Endothelial cell of umbilical vein (primary cell): Measurements from ENCODE around the gene USP25. TPM values are rescaled to one million over a fixed set of nuclear protein-coding genes. Genes with fewer than 3 reads are reported as not detected.
A peak's percentile ranks its signal among the peaks of the same experiment; 100 is the strongest.

Experiments used
- BruUV-seq: library from RNA; stranded (reverse); fragments of 400-500 nt; replicated peaks from 2 replicates; lab custom pipeline; 2021; lab: Mats Ljungman, UMichigan
- CTCF ChIA-PET: fragments of 300-600, 350-600 bp; sonication (Branson Sonifier 250); formaldehyde crosslinking; loops from one replicate; lab custom pipeline; 2021; ENCODE audit warnings: antibody characterized with exemption, inconsistent platforms; lab: Charles Lee
- POLR2A ChIA-PET: fragments of 300-600, 350-600 bp; sonication (Branson Sonifier 250); formaldehyde crosslinking; loops from one replicate; lab custom pipeline; 2021; ENCODE audit warnings: antibody characterized with exemption, inconsistent platforms; lab: Charles Lee
- DNase-seq: peaks from one replicate; pipeline ENCODE4 v3.0.0-alpha.2; 2011; ENCODE audit warnings: low read depth, low spot score
- FAIRE-seq: peaks from 2 replicates; lab custom pipeline; 2011; peaks lifted over from hg19 to GRCh38; lab: Jason Lieb, UNC
- H2AFZ ChIP-seq: 2 replicates; pipeline ENCODE4 v1.6.0; 2012; ENCODE audit warnings: low read depth, low read length, control low read depth, inconsistent platforms
- H3K27ac ChIP-seq: 2 replicates; pipeline ENCODE4 v1.5.1; 2011; ENCODE audit warnings: low read depth, mild to moderate bottlenecking, control low read depth, low read length, moderate library complexity; ENCODE audit not compliant: insufficient read depth
- H3K27me3 ChIP-seq, 2 experiments: 2 replicates each; pipeline versions ENCODE4 v1.6.0 to v1.6.1; 2011; ENCODE audit warnings: low read length in 2 of 2, mixed read lengths in 1 of 2; ENCODE audit not compliant: control insufficient read depth in 2 of 2, insufficient read depth in 2 of 2
- H3K36me3 ChIP-seq, 2 experiments: 2 replicates in 1 of 2; 3 replicates in 1 of 2; pipeline ENCODE4 v1.5.1; 2011; ENCODE audit warnings: low read length in 2 of 2, mild to moderate bottlenecking in 1 of 2, moderate library complexity in 1 of 2; ENCODE audit not compliant: control insufficient read depth in 2 of 2, insufficient read depth in 2 of 2; ENCODE audit errors: extremely low read depth in 1 of 2
- H3K4me1 ChIP-seq: 3 replicates; pipeline ENCODE4 v1.5.1; 2011; ENCODE audit warnings: mild to moderate bottlenecking, low read length; ENCODE audit not compliant: control insufficient read depth, insufficient read depth; ENCODE audit errors: extremely low read depth
- H3K4me2 ChIP-seq: 2 replicates; pipeline ENCODE4 v1.6.1; 2011; ENCODE audit warnings: low read length, control low read depth, mixed read lengths; ENCODE audit not compliant: insufficient read depth
- H3K4me3 ChIP-seq, 3 experiments: fragments of 200-600 bp in 1 of 3; sonication (generic), shearing (Covaris generic) in 1 of 3; replicated peaks in 1 of 3; 2 replicates each; pipeline ENCODE4 v1.5.1; 2011 to 2016; ENCODE audit warnings: control low read depth in 3 of 3, low read length in 3 of 3, mild to moderate bottlenecking in 2 of 3, inconsistent platforms in 1 of 3, low read depth in 1 of 3, moderate library complexity in 1 of 3; ENCODE audit not compliant: insufficient read depth in 1 of 3
- H3K79me2 ChIP-seq: 2 replicates; pipeline ENCODE4 v1.6.0; 2012; ENCODE audit warnings: low read length, inconsistent platforms; ENCODE audit not compliant: control insufficient read depth, insufficient read depth
- H3K9ac ChIP-seq: replicated peaks from 2 replicates; pipeline ENCODE3; 2011; ENCODE audit warnings: low read length, control low read depth; ENCODE audit not compliant: insufficient read depth; ENCODE audit errors: extremely low read depth
- H3K9me1 ChIP-seq: replicated peaks from 3 replicates; pipeline ENCODE4 v1.6.0; 2011; ENCODE audit warnings: mild to moderate bottlenecking, low read length; ENCODE audit not compliant: control insufficient read depth, insufficient read depth; ENCODE audit errors: extremely low read depth
- H3K9me3 ChIP-seq: replicated peaks from 2 replicates; pipeline ENCODE4 v1.5.1; 2012; ENCODE audit warnings: low read length, inconsistent platforms; ENCODE audit not compliant: control insufficient read depth, insufficient read depth
- H4K20me1 ChIP-seq: replicated peaks from 2 replicates; pipeline ENCODE3; 2011; ENCODE audit warnings: mild to moderate bottlenecking, low read length; ENCODE audit not compliant: control insufficient read depth, insufficient read depth; ENCODE audit errors: extremely low read depth
- FOS ChIP-seq: IDR thresholded peaks from 2 replicates; pipeline ENCODE4 v1.6.1; 2011; ENCODE audit warnings: mild to moderate bottlenecking, low read length, moderate library complexity, borderline replicate concordance; ENCODE audit not compliant: insufficient read depth
- GATA2 ChIP-seq: IDR thresholded peaks from 2 replicates; pipeline ENCODE4 v1.7.0; 2011; ENCODE audit warnings: low read depth, mild to moderate bottlenecking, moderate library complexity, mixed read lengths, low read length; ENCODE audit not compliant: insufficient read length, insufficient read depth
- MYC ChIP-seq: IDR thresholded peaks from one replicate; pipeline ENCODE4 v1.6.1; 2011; ENCODE audit warnings: mild to moderate bottlenecking, low read depth, low read length
- POLR2A ChIP-seq: IDR thresholded peaks from 2 replicates; pipeline ENCODE4 v1.6.1; 2012; ENCODE audit warnings: low read depth, mild to moderate bottlenecking, control low read depth, low read length
- POLR2AphosphoS5 ChIP-seq: IDR thresholded peaks from 2 replicates; pipeline ENCODE4 v1.6.1; 2012; ENCODE audit warnings: low read depth, mild to moderate bottlenecking, control low read depth, low read length, moderate library complexity; ENCODE audit not compliant: insufficient read depth
- dilution Hi-C: fragments of 300-500 bp; cut with MboI; formaldehyde crosslinking; loops from one replicate; pipeline ENCODE4 v1.15.0; 2019; ENCODE audit warnings: low sequenced_read_pairs; ENCODE audit not compliant: extremely low pct_ligation_motif_present
- intact Hi-C: fragments of 100-400 bp; cut with micrococcal nuclease; formaldehyde crosslinking; loops from one replicate; pipeline ENCODE4 v1.10.0; 2022
- polyA plus RNA-seq, 4 experiments: library from polyadenylated mRNA; depleted of rRNA in 3 of 4; stranded (reverse) in 3 of 4; unstranded in 1 of 4; fragments of >200 nt; gene quantifications; 2 replicates each; pipeline versions ENCODE4 v1.2.1 to v1.2.3, GENCODE V29; 2011 to 2012; ENCODE audit warnings: missing spikeins in 1 of 4
- total RNA-seq: library from RNA; stranded (reverse); gene quantifications from 2 replicates; pipeline ENCODE4 v1.2.3, GENCODE V29; 2021
- TF ChIP-seq, protein P1 (sequence below): IDR thresholded peaks from 2 replicates; pipeline ENCODE4 v1.6.1; 2011; ENCODE audit not compliant: insufficient read depth, insufficient read length
- TF ChIP-seq, protein P2 (sequence below), 2 donors: IDR thresholded peaks; 1 replicate in 1 of 2; 2 replicates in 1 of 2; pipeline ENCODE4 v1.5.1; 2011; ENCODE audit warnings: low read length in 2 of 2, mild to moderate bottlenecking in 2 of 2, moderate library complexity in 2 of 2, control low read depth in 1 of 2, inconsistent platforms in 1 of 2, low read depth in 1 of 2; ENCODE audit not compliant: insufficient read depth in 1 of 2; ENCODE audit errors: extremely low read depth in 1 of 2

The USP25 gene
- total and polyA plus RNA-seq, 2 donors (not counting 3 experiments of a cell fraction or from before 2014, with no cell fraction given): 14.4 to 67.5 TPM

GRCh38 chr21:15692711-15693110 lies 37.1 kb upstream of the USP25 start:
- POLR2A ChIA-PET: interaction anchor here (1.0 kb wide), 1 partner anchor 9 kb away, joined by 3 read pairs; no protein-coding TSS in a partner anchor
- dilution Hi-C loops: no loop called here
- no peak overlapping the region for H3K27ac ChIP-seq
- H3K4me3 ChIP-seq: no peak overlapping the region
- no peaks in the 10 kb centered on the region for H4K20me1 ChIP-seq
- H3K9me1 ChIP-seq: no peaks in the 10 kb centered on the region
- intact Hi-C loops: no loop called here
- H3K36me3 ChIP-seq: no peaks in the 10 kb centered on the region
- no peaks in the 10 kb centered on the region for H3K27me3 ChIP-seq
- CTCF ChIA-PET: interaction anchor here (1.6 kb wide), 1 partner anchor 9 kb away, joined by 4 read pairs; no protein-coding TSS in a partner anchor
- BruUV-seq: no TSS peak
- no peak overlapping the region for H3K9ac ChIP-seq
- H3K9me3 ChIP-seq: no peaks in the 10 kb centered on the region
- H3K79me2 ChIP-seq: no peaks in the 10 kb centered on the region
- H3K4me2 ChIP-seq: no peak overlapping the region
- no peak for FAIRE-seq
- no peak overlapping the region for H2AFZ ChIP-seq
- peak; percentile 8 for DNase-seq
- H3K4me1 ChIP-seq: peaks cover 7% of the 10 kb centered on the region
- TF ChIP-seq POLR2A (no peak), POLR2AphosphoS5 (no peak), GATA2 (no peak), FOS (no peak)
- TF ChIP-seq, protein P1, sequence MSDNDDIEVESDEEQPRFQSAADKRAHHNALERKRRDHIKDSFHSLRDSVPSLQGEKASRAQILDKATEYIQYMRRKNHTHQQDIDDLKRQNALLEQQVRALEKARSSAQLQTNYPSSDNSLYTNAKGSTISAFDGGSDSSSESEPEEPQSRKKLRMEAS: no peak

- dilution Hi-C loops: no loop called here
Measured at GRCh38 chr21:15695241-15695640, 34.5 kb upstream of the USP25 start.

More at GRCh38 chr21:15695241-15695640, 34.5 kb upstream of the USP25 start:
- H3K4me1 ChIP-seq: peaks cover 7% of the 10 kb centered on the region
- intact Hi-C loops: no loop called here
- DNase-seq: no peak
- no peak overlapping the region for H3K9ac ChIP-seq
- no peaks in the 10 kb centered on the region for H4K20me1 ChIP-seq
- FAIRE-seq: no peak
- no peaks in the 10 kb centered on the region for H3K9me3 ChIP-seq
- CTCF ChIA-PET: no interaction called here
- no peaks in the 10 kb centered on the region for H3K27me3 ChIP-seq
- TF ChIP-seq, protein P2, sequence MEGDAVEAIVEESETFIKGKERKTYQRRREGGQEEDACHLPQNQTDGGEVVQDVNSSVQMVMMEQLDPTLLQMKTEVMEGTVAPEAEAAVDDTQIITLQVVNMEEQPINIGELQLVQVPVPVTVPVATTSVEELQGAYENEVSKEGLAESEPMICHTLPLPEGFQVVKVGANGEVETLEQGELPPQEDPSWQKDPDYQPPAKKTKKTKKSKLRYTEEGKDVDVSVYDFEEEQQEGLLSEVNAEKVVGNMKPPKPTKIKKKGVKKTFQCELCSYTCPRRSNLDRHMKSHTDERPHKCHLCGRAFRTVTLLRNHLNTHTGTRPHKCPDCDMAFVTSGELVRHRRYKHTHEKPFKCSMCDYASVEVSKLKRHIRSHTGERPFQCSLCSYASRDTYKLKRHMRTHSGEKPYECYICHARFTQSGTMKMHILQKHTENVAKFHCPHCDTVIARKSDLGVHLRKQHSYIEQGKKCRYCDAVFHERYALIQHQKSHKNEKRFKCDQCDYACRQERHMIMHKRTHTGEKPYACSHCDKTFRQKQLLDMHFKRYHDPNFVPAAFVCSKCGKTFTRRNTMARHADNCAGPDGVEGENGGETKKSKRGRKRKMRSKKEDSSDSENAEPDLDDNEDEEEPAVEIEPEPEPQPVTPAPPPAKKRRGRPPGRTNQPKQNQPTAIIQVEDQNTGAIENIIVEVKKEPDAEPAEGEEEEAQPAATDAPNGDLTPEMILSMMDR (IDR thresholded peaks at IDR 0.05; ENCODE audit: extremely low read depth in 1 of 2, insufficient read depth in 1 of 2, low read depth in 1 of 2, low read length in 2 of 2): no peak
- no peak for TF ChIP-seq MYC
- TF ChIP-seq, protein P1: no peak
- no TSS peak for BruUV-seq
- no peaks in the 10 kb centered on the region for H3K36me3 ChIP-seq
- POLR2A ChIA-PET: no interaction called here
- H3K79me2 ChIP-seq: no peaks in the 10 kb centered on the region
- no peaks in the 10 kb centered on the region for H3K9me1 ChIP-seq
- H3K27ac ChIP-seq: no peak overlapping the region
- no peak overlapping the region for H2AFZ ChIP-seq
- H3K4me2 ChIP-seq: no peak overlapping the region
- no peak overlapping the region for H3K4me3 ChIP-seq
